ENCODE results near the gene SYT6.

Gene SYT6

DNA sequence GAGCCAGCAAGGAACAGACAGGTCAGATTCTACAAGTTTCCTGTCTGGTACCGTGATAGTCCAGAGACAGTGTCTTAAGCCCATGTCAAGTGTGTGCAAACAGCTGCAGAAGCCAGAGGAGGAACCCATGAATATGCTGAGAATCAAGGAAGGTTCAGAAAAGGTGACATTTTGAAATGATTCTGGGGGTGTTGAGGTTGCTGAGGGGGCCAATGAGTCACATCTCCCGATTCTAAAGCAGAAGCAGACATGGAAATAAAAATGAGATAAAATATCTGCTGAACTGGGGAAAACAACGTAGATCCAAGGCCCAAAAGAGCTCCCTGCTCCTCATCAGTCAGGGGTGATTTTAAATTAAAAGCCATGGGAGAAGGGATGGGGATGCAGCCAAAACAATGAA is 15.8 kb upstream of the SYT6 start:
- no peak for TF ChIP-seq CTCF (IDR thresholded peaks at IDR 0.05; ENCODE audit: borderline replicate concordance, control extremely low read depth, extremely low read depth, insufficient read depth, missing control alignments)

DNA sequence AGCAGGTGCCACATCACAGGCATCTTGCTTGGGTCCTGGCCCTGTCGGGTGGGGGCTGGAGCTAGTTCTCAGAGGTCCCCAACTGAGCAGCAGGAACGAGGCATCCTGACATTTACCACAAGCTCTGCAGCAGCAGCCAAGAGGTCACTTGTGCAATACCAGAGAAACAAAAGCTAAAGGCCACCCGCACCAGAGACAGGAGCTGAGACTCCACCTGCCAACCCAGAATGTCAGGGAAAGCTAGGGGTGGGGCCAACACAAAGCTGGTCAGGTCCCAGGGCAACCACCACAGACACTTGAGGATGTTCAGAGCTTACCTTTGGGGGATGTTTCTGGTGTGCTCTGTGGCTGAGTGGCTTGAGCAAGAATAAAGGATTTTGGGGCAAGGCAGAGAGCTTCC is 13.6 kb upstream of the SYT6 start:
- no peak for DNase-seq (ENCODE audit: low spot score)
- in situ Hi-C loops (cut with MboI; ENCODE audit: low sequenced_read_pairs, unreplicated experiment): no loop called here
- no peak for TF ChIP-seq CTCF (IDR thresholded peaks at IDR 0.05; ENCODE audit: borderline replicate concordance, control extremely low read depth, extremely low read depth, insufficient read depth, missing control alignments)

More for the DNA sequence above, 15.8 kb upstream of the SYT6 start:
- in situ Hi-C loops (cut with MboI; ENCODE audit: low sequenced_read_pairs, unreplicated experiment): no loop called here
- no peak for DNase-seq (ENCODE audit: low spot score)

DNA sequence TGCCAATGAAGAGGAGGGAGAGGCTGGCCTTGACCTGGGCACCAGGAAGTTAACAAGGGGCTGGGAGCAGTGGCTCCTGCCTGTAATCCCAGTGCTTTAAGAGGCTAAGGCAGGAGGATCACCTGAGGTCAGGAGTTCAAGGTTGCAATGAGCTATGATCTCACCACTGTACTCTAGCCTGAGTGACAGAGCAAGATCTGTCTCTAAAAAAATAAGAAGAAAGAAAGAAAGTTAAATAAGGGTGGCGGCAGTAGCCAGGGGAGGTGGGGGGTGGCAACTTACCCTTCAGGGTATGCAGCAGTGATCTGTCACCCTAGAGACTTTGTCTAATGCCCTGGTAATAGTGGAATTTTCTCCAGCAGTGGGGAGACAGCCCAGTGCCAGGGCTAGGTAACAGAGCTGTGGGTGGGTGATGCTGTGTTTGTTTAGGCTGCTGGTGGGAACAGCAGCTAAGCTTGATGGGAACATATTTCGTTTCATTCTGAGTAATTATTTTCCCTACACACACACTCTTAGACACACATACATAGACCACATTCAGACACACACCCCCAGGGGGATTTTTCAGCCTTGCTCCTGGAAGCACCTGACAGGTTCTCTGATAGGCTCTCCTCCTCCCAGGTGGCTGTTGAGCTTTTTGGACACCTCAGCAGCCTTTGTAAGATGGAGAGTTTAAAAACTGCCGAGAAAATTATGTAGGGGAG is 11.3 kb upstream of the SYT6 start:
- no peak for TF ChIP-seq CTCF (IDR thresholded peaks at IDR 0.05; ENCODE audit: borderline replicate concordance, control extremely low read depth, extremely low read depth, insufficient read depth, missing control alignments)
- peak; percentile 49 for DNase-seq (ENCODE audit: low spot score)
- in situ Hi-C loops (cut with MboI; ENCODE audit: low sequenced_read_pairs, unreplicated experiment): no loop called here

DNA sequence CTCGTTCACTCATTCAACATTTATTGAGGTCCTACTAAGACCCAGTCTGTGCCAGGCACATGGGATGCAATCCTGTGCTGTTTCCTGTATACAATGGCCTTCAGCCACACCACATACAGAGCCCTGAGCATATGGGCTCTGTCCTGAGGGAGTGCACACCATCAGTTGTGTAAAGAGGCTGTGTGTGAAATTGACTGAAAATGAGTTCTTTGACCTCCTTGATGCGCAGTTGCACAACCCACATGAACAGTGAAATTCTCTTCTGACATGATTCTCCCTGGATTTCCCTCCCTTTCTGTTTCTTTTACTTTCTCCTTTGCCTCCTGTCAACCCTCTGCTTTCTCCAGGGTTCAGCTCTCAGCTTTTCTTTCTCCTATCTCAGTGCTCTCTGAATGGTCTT is 6.3 kb upstream of the SYT6 start:
- no peak for DNase-seq (ENCODE audit: low spot score)
- no peak for TF ChIP-seq CTCF (IDR thresholded peaks at IDR 0.05; ENCODE audit: borderline replicate concordance, control extremely low read depth, extremely low read depth, insufficient read depth, missing control alignments)
- in situ Hi-C loops (cut with MboI; ENCODE audit: low sequenced_read_pairs, unreplicated experiment): no loop called here

DNA sequence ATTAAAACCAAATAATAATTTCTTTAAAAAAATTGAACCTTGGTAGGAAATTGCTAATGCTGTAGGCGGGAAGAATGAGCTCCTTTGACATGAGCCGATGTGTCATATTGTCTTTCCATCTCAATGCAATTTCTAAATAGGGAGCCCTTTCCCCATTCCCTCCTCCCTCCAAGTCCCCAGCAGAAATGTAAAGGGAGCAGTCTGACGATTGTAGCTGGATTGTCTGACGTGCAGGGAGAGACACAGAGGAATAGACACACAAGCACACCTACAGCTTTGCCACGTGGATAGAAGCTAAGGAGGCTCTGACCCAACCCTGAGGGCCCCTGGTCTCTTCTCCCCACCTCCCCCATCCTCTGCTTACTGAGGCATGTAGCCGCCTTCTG is 3.6 kb upstream of the SYT6 start:
- DNase-seq (ENCODE audit: low spot score): no peak
- in situ Hi-C loops (cut with MboI; ENCODE audit: low sequenced_read_pairs, unreplicated experiment): no loop called here
- no peak for TF ChIP-seq CTCF (IDR thresholded peaks at IDR 0.05; ENCODE audit: borderline replicate concordance, control extremely low read depth, extremely low read depth, insufficient read depth, missing control alignments)

- TF ChIP-seq CTCF (IDR thresholded peaks at IDR 0.05; ENCODE audit: borderline replicate concordance, control extremely low read depth, extremely low read depth, insufficient read depth, missing control alignments): no peak
- no peak for DNase-seq (ENCODE audit: low spot score)
- in situ Hi-C loops (cut with MboI; ENCODE audit: low sequenced_read_pairs, unreplicated experiment): no loop called here
Measured at GRCh38 chr1:114156538-114157274, 3.0 kb upstream of the SYT6 start.

All from GM13976 (cell line).